OCI-LY7 (cell line): ENCODE data around the gene RBM20. TPM values are rescaled to one million over a fixed set of nuclear protein-coding genes. Genes with fewer than 3 reads are reported as not detected.

Experiments
- BruUV-seq: library from RNA; stranded (reverse); fragments of 400-500 nt; replicated peaks from 2 replicates; lab custom pipeline; 2021; lab: Mats Ljungman, UMichigan
- CTCF ChIA-PET: fragments of 300-600 bp; sonication (Branson Sonifier 250); formaldehyde crosslinking; loops from one replicate; lab custom pipeline; 2022; ENCODE audit warnings: antibody characterized with exemption; ENCODE audit not compliant: unreplicated experiment; lab: Charles Lee
- POLR2A ChIA-PET: fragments of 300-600 bp; sonication (Branson Sonifier 250); formaldehyde crosslinking; loops from one replicate; lab custom pipeline; 2022; ENCODE audit warnings: antibody characterized with exemption; lab: Charles Lee
- DNase-seq: peaks from one replicate; pipeline ENCODE4 v3.0.0-alpha.2; 2015; ENCODE audit warnings: low spot score
- H2AFZ ChIP-seq: fragments of 200-600 bp; sonication (generic), shearing (Covaris generic); 2 replicates; pipeline ENCODE4 v1.6.1; 2014; ENCODE audit warnings: mild to moderate bottlenecking, antibody characterized with exemption, low read length, moderate library complexity
- H3K27ac ChIP-seq: fragments of 200-600 bp; sonication (generic); 2 replicates; pipeline ENCODE4 v1.5.1; 2014; ENCODE audit warnings: mixed run types, low read depth, mild to moderate bottlenecking, moderate library complexity, low read length, inconsistent platforms; ENCODE audit not compliant: poor library complexity, severe bottlenecking
- H3K36me3 ChIP-seq: fragments of 200-600 bp; sonication (generic); 2 replicates; pipeline ENCODE4 v1.6.1; 2014; ENCODE audit warnings: mild to moderate bottlenecking, antibody characterized with exemption, low read length, moderate library complexity, mixed read lengths; ENCODE audit not compliant: insufficient read depth
- H3K4me1 ChIP-seq: fragments of 200-600 bp; sonication (generic); 2 replicates; pipeline ENCODE4 v1.5.1; 2014; ENCODE audit warnings: mild to moderate bottlenecking, low read length; ENCODE audit not compliant: insufficient read depth, poor library complexity, severe bottlenecking
- H3K4me2 ChIP-seq: fragments of 200-600 bp; sonication (generic); 2 replicates; pipeline ENCODE4 v1.6.1; 2014; ENCODE audit warnings: mild to moderate bottlenecking, low read length
- H3K4me3 ChIP-seq: fragments of 200-600 bp; sonication (generic); 2 replicates; pipeline ENCODE4 v1.5.1; 2014; ENCODE audit warnings: mild to moderate bottlenecking, low read depth, low read length; ENCODE audit not compliant: poor library complexity, severe bottlenecking
- H3K79me2 ChIP-seq: fragments of 200-600 bp; sonication (generic); 2 replicates; pipeline ENCODE4 v1.6.1; 2016; ENCODE audit warnings: low read depth, mild to moderate bottlenecking, low read length, moderate library complexity, mixed read lengths; ENCODE audit not compliant: insufficient read depth
- H3K9me2 ChIP-seq: fragments of 200-600 bp; sonication (generic); 2 replicates; pipeline ENCODE4 v1.6.1; 2016; ENCODE audit warnings: mild to moderate bottlenecking, low read length, mixed read lengths; ENCODE audit not compliant: insufficient read depth
- H3K9me3 ChIP-seq: fragments of 200-600 bp; sonication (generic); 2 replicates; pipeline ENCODE4 v1.6.1; 2014; ENCODE audit warnings: mild to moderate bottlenecking, mixed run types, low read length, mixed read lengths
- H4K20me1 ChIP-seq: fragments of 200-600 bp; sonication (generic); 2 replicates; pipeline ENCODE4 v1.6.1; 2014; ENCODE audit warnings: mild to moderate bottlenecking, antibody characterized with exemption, low read length, moderate library complexity, mixed read lengths; ENCODE audit not compliant: insufficient read depth
- CTCF ChIP-seq: fragments of 200-600 bp; sonication (generic); conservative IDR thresholded peaks from 2 replicates; pipeline ENCODE4 v1.5.1; 2014; ENCODE audit warnings: mild to moderate bottlenecking, antibody characterized with exemption, low read length, moderate library complexity, mixed read lengths
- EZH2phosphoT487 ChIP-seq: fragments of 200-600 bp; sonication (generic); IDR thresholded peaks from 2 replicates; pipeline ENCODE4 v1.6.1; 2018; ENCODE audit warnings: low read depth, borderline replicate concordance, mild to moderate bottlenecking, mixed run types, antibody characterized with exemption, low read length, moderate library complexity, mixed read lengths
- intact Hi-C: fragments of 100-400 bp; cut with micrococcal nuclease; formaldehyde crosslinking; loops from one replicate; pipeline ENCODE4 v1.10.0; 2022; ENCODE audit not compliant: unreplicated experiment
- total RNA-seq, 2 experiments: library from RNA; depleted of rRNA in 1 of 2; stranded (reverse); fragments of >200 nt in 1 of 2; shearing (Covaris generic) in 1 of 2; gene quantifications; 2 replicates each; pipeline ENCODE4 v1.2.3, GENCODE V29; 2014 to 2022

The RBM20 gene
- total RNA-seq, 2 experiments from 2014 or later = 0.35 to 1.0 TPM

- intact Hi-C loops = no loop called here
- POLR2A ChIA-PET = interaction anchor here (0.6 to 2.1 kb wide), 13 partner anchors 22 to 1808 kb away, joined by 3 to 9 read pairs (median 3); no protein-coding TSS in a partner anchor
Observed at GRCh38 chr10:110615057-110615747, 28.9 kb upstream of the RBM20 start.

DNA sequence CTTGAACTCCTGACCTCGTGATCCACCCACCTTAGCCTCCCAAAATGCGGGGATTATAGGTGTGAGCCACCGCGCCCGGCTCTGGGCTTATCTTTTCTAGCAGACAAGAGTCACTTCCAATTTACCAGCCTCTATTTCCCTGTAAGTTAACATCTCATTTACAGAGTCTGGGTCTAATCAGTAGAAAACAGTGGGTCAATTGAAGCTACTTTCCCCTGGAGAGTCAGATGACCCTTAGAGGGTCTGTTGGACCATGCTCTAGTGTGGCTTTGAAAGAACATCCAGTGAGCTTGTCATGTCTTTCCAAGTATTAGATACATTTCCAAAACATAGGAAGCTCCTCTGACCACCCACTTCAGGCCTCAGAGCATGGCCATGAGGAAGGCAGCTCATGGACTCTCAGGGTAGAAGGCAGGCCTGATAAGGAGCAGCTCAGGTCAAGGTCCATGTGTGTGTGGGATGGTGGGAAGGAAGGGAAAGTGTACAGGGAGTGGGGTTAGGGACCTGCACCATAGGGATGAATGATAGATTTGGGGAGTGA lies 27.6 kb upstream of the RBM20 start:
- intact Hi-C loops = no loop called here
- no peak for TF ChIP-seq EZH2phosphoT487
- TF ChIP-seq CTCF = no peak
- Histone ChIP-seq H3K4me3 (no peak overlapping the region), H3K9me3 (0 out of 2 replicates have a peak, but pooled peaks cover 2% of the 10 kb centered on the region), H3K4me2 (no peak overlapping the region), H3K36me3 (no peaks in the 10 kb centered on the region), H2AFZ (no peak overlapping the region), H3K79me2 (no peaks in the 10 kb centered on the region), H3K27ac (no peak overlapping the region), H3K4me1 (peaks cover 32% of the 10 kb centered on the region), H4K20me1 (no peaks in the 10 kb centered on the region), H3K9me2 (no peaks in the 10 kb centered on the region)
- ChIA-PET POLR2A (interaction anchor here (0.6 to 2.0 kb wide), 6 partner anchors 12 to 310 kb away, joined by 3 to 9 read pairs (median 3); no protein-coding TSS in a partner anchor), CTCF (interaction anchor here (0.7 to 1.1 kb wide), 2 partner anchors 62 to 64 kb away, joined by 3 to 5 read pairs; no protein-coding TSS in a partner anchor)
- DNase-seq = no peak
- no TSS peak for BruUV-seq

More at GRCh38 chr10:110615057-110615747, 28.9 kb upstream of the RBM20 start:
- Histone ChIP-seq H3K4me3 (no peak overlapping the region), H3K27ac (no peak overlapping the region), H3K79me2 (no peaks in the 10 kb centered on the region), H3K4me2 (no peak overlapping the region), H3K36me3 (no peaks in the 10 kb centered on the region), H3K9me2 (no peaks in the 10 kb centered on the region), H3K9me3 (no peaks in the 10 kb centered on the region), H3K4me1 (peaks cover 36% of the 10 kb centered on the region), H2AFZ (no peak overlapping the region), H4K20me1 (no peaks in the 10 kb centered on the region)
- TF ChIP-seq CTCF (no peak), EZH2phosphoT487 (no peak)
- no peak for DNase-seq
- no TSS peak for BruUV-seq
- CTCF ChIA-PET = interaction anchor here (0.8 kb wide), 1 partner anchor 305 kb away, joined by 3 read pairs; no protein-coding TSS in a partner anchor
